ENCODE measurements around the gene PODN. TPM values are rescaled to one million over a fixed set of nuclear protein-coding genes. Genes with fewer than 3 reads are reported as not detected.

Gene PODN
- total RNA-seq, 1 experiment from 2014 or later: not detected

GRCh38 chr1:53047737-53048736 is 14.0 kb upstream of the PODN start:
- in situ Hi-C loops (cut with HindIII; ENCODE audit: low pct_unique_long_range_greater_than_20kb, low sequenced_read_pairs): no loop called here
- DNase-seq (ENCODE audit: low read depth, low spot score): no peak

- in situ Hi-C loops (cut with HindIII; ENCODE audit: low pct_unique_long_range_greater_than_20kb, low sequenced_read_pairs): no loop called here
- no peak for DNase-seq (ENCODE audit: low read depth, low spot score)
Observed at GRCh38 chr1:53048960-53049573, 12.9 kb upstream of the PODN start.

- DNase-seq (ENCODE audit: low read depth, low spot score): no peak
Observed at GRCh38 chr1:53049574-53049967, 12.4 kb upstream of the PODN start.

GRCh38 chr1:53050310-53050709 is 11.7 kb upstream of the PODN start:
- DNase-seq (ENCODE audit: low read depth, low spot score): no peak
- in situ Hi-C loops (cut with HindIII; ENCODE audit: low pct_unique_long_range_greater_than_20kb, low sequenced_read_pairs): no loop called here

More at GRCh38 chr1:53049574-53049967, 12.4 kb upstream of the PODN start:
- in situ Hi-C loops (cut with HindIII; ENCODE audit: low pct_unique_long_range_greater_than_20kb, low sequenced_read_pairs): no loop called here

- DNase-seq (ENCODE audit: low read depth, low spot score): no peak
- in situ Hi-C loops (cut with HindIII; ENCODE audit: low pct_unique_long_range_greater_than_20kb, low sequenced_read_pairs): no loop called here
Observed at GRCh38 chr1:53051676-53052075, 10.3 kb upstream of the PODN start.

GRCh38 chr1:53057127-53057526 is 4.9 kb upstream of the PODN start:
- in situ Hi-C loops (cut with HindIII; ENCODE audit: low pct_unique_long_range_greater_than_20kb, low sequenced_read_pairs): no loop called here
- no peak for DNase-seq (ENCODE audit: low read depth, low spot score)

- no peak for DNase-seq (ENCODE audit: low read depth, low spot score)
- in situ Hi-C loops (cut with HindIII; ENCODE audit: low pct_unique_long_range_greater_than_20kb, low sequenced_read_pairs): no loop called here
Observed at GRCh38 chr1:53060579-53060978, 1.4 kb upstream of the PODN start.

GRCh38 chr1:53061123-53061858 is 722 bp upstream of the PODN start:
- in situ Hi-C loops (cut with HindIII; ENCODE audit: low pct_unique_long_range_greater_than_20kb, low sequenced_read_pairs): no loop called here
- DNase-seq (ENCODE audit: low read depth, low spot score): no peak

- in situ Hi-C loops (cut with HindIII; ENCODE audit: low pct_unique_long_range_greater_than_20kb, low sequenced_read_pairs): no loop called here
- DNase-seq (ENCODE audit: low read depth, low spot score): no peak
Observed at GRCh38 chr1:53062708-53063591, 937 bp downstream of the PODN start.

- no peak for DNase-seq (ENCODE audit: low read depth, low spot score)
- in situ Hi-C loops (cut with HindIII; ENCODE audit: low pct_unique_long_range_greater_than_20kb, low sequenced_read_pairs): no loop called here
Observed at GRCh38 chr1:53063744-53064515, 1.9 kb downstream of the PODN start.

- no peak for DNase-seq (ENCODE audit: low read depth, low spot score)
- in situ Hi-C loops (cut with HindIII; ENCODE audit: low pct_unique_long_range_greater_than_20kb, low sequenced_read_pairs): no loop called here
Observed at GRCh38 chr1:53065391-53065790, 3.4 kb downstream of the PODN start.

GRCh38 chr1:53066488-53066887 is 4.5 kb downstream of the PODN start:
- in situ Hi-C loops (cut with HindIII; ENCODE audit: low pct_unique_long_range_greater_than_20kb, low sequenced_read_pairs): no loop called here

GRCh38 chr1:53066891-53067738 is 5.1 kb downstream of the PODN start:
- in situ Hi-C loops (cut with HindIII; ENCODE audit: low pct_unique_long_range_greater_than_20kb, low sequenced_read_pairs): no loop called here
- DNase-seq (ENCODE audit: low read depth, low spot score): no peak

More at GRCh38 chr1:53066488-53066887, 4.5 kb downstream of the PODN start:
- no peak for DNase-seq (ENCODE audit: low read depth, low spot score)

- no peak for DNase-seq (ENCODE audit: low read depth, low spot score)
- in situ Hi-C loops (cut with HindIII; ENCODE audit: low pct_unique_long_range_greater_than_20kb, low sequenced_read_pairs): no loop called here
Observed at GRCh38 chr1:53067886-53068285, 5.9 kb downstream of the PODN start.

GRCh38 chr1:53068314-53069099 is 6.5 kb downstream of the PODN start:
- in situ Hi-C loops (cut with HindIII; ENCODE audit: low pct_unique_long_range_greater_than_20kb, low sequenced_read_pairs): no loop called here
- DNase-seq (ENCODE audit: low read depth, low spot score): no peak

Data from SK-MEL-5 (cell line).